ENCODE measurements around the gene CCL28.
A peak's percentile ranks its signal among the peaks of the same experiment; 100 is the strongest.
"Not testable (repeated sequence)": the region's sequence is repeated elsewhere in the genome, so short reads cannot be mapped to it uniquely, and the experiment has no call there.

Gene CCL28

DNA sequence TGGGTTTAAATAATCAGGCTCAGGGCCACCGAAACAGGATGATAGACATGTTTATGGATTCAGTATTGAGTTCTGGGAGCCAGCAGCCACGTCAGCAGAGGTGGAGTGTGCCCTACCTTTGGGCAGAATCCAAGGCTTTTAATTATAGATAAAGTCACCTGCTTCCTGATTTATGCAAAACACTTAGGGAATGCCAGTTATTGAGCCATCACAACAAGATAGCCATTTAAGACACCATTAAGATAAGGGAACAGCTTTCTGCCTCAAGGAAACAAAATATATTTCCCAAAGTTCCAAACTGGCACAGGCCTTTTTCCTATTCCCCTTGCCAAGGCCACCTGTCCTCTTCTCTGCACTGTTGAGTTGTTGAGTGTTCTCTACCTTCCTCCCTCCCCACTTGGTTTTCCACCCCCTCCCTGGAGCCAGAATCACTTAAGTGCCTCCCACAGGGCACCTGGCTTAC, 2.4 kb downstream of the CCL28 start:
- no peak for DNase-seq

DNA sequence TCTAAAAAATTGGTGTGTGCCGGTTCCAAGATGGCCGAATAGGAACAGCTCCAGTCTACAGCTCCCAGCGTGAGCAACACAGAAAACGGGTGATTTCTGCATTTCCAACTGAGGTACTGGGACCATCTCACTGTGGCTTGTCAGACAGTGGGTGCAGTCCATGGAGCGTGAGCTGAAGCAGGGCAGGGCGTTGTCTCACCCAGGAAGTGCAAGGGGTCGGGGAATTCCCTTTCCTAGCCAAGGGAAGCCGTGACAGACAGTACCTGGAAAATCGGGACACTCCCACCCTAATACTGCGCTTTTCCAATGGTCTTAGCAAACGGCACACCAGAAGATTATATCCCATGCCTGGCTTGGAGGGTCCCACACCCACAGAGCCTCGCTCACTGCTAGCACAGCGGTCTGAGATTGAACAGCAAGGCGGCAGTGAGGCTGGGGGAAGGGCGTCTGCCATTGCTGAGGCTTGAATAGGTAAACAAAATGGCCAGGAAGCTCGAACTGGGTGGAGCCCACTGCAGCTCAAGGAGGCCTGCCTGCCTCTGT, 9.6 kb downstream of the CCL28 start:
- DNase-seq: not testable (repeated sequence)

DNA sequence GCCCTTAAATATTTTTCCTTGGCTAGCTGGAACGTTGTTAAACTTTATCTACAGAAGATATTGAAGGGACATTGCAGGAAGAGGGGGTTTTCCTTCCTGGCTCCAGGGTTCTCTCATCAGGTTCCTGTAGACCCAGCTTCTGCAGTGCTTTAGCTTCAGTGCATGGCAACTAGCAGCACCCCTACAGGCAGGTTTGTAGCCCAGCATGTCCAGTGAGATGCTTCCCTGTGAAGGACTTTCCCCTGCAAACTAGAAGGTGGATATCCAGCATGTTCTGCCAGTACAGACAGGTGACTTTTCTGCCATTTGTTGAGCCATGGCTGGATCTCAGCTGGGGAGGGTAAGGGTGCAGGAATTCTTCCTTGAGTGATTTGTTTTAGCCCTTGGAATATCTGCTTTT, 10.4 kb downstream of the CCL28 start:
- DNase-seq: no peak

DNA sequence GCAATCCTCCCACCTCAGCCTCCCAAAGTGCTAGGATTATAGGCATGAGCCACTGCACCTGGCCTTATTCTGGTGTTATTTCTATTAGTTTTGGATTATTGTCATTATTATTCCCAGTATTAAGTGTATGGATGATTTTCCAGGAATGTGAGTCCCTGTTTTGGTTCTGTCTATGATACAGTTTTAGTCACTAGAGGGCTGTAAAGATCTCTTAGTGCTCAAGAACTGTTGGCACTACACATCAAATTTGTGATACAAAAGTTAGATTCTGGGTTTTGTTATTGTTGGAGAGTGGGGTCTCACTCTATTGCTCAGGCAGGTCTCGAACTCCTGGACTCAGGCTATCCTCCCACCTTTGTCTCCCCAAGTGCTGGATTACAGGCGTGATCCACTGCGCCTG, 12.1 kb downstream of the CCL28 start:
- DNase-seq: no peak

DNA sequence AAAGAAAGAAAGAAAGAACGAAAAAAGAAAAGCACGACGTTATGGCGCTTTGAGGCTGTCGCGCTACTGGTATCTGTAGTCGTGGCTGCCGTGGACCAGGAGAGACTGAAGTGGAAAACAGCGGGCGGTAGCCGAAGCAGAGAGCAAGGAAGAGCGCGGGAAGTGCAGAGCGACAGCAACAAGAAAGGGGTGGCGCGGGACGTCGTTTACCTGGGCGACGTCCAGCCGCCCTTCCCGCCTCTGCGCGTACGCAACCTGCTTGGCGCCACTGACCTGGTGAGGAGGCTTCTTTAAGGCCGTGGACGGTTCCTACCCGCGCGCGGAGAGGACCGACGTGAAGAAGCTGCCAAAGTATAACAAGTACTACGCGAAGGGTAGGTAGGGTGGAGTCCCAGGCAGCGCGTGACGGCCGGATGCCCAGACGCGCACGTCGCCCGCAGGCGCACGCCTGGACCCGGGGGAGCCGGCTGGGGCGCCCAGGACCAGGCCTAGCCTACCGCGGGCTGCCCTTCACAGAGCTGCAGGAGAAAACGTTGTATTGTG, 15.4 kb downstream of the CCL28 start:
- no peak for DNase-seq

DNA sequence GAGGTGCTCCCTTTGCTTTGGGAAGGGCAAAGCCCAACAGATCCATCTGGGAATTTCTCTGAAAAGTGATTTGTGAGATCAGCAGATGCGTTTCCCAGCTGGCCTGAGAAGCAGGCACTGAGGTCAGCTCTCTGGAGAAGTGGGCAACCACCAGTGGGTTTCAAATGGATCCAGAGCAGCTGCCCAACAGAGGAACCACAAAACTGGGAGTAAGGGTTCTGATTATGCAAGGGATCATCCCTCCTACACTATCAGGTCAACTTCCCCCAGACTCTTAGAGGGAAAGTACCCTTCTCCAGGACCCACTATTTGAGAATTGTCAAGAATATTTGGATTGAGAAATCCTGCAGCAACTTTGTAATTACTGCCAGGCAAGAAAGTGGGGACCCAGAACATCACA, 21.7 kb downstream of the CCL28 start:
- DNase-seq: no peak

DNA sequence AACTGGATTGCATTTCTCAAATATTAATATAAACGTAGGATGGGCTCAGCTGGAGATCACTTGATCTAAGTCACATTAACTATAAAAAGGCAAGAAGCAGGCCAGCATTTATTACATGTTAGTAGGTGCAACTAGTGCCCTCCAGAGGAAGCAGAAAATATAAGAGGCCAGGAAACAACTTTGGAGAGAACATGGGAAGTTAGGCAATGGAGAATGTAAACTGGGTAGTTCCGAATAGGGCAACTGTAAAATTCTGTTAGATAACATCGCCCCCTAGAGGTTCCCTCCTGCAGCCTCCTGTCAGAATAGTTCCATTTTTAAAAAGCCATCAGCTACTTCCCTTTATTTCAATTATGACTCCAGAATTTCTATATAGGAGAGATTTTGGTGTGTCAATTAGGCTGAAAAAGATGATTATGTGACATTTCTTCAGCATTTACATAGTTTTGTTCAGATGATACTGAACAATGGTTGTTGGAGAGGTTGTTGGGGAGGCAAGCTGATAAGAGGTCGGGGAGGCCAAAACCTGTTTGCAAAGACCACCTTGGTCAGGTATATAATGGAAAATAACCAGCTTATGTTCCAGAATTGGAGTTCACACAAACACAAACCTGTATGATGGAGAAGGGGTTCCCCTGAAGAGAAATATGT, 22.4 kb downstream of the CCL28 start:
- peak; percentile 78 for DNase-seq

DNA sequence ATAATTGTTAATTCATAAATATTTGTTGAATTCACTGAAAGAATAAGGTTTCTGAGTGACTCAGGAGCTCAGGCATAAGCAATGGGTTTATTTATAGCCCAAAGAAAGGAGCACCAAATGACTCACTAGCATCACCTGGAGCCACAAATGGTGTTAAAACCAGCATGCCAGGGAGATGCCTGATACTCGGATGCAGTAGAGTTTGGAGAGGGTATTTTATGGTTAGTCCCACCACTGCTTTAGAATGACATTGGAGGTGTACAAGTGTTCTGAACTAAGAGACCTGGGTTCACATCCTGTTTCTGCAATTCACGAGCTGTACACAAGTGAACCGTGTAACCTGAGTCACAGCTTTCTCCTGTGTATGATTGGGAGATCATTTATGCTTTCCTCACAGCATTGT, 25.2 kb downstream of the CCL28 start:
- DNase-seq: no peak

DNA sequence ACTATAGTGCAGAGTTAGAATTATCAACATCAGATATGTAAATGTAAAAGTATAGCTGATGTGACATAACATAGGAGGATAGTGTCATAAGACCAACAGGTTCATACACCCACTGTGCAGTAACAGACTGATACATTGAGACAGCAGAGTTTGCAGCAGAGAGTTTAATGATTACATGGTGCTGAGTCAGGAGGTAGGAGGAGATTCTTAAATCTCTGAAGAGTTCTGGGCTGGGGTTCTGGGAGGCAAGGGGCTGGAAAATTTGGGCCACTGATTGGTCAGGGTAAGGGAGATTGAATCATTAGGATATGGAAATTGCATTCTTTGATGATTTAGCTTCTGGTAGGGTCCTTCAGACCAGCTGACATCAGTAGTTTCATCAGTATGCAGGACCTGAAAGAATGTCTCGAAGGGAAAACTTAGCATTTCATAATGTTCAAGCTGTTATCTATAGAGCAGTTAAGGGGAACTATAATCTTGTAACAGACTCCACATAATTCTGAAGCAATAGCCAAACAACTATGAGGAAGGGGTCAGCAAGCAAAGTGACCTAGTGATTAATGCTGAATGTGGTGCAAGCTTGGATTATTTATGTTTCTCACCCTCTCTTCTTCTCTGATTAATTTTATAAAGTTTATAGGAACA, 35.6 kb downstream of the CCL28 start:
- no peak for DNase-seq

DNA sequence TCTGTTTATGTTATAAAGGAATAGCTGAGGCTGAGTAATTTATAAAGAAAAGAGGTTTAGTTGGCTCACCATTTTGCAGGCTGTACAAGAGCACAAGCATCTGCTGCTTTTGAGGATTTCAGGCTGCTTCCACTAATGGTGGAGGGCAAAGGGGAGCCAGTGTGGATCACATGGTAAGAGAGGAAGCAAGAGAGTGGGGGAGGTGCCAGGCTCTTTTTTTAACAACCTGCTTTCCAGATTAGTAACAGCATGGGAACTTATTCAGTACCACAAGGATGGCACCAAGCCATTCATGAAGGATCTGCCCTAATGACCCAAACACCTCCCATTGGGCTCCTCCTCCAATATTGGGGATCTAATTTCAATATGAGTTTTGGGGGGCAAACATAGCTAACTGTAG, 40.4 kb downstream of the CCL28 start:
- DNase-seq: no peak

DNA sequence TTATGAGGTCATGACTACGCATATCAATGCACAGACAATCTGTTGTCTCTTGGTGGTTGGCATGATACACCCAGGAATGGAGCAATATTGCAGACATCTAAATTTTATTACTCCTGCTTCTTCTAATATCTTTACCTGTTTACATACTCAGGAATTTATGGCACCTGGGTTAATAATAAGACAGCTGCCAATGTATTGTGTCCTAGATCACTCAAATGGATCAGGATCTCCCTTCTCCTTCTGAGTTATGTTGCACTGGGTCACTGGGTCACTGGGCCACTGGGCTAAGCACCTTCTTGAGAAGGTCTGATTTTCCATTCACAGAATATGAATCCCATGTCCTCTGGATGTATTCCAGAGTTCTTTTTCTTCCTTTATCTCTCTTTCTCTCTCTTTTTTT, 41.8 kb downstream of the CCL28 start:
- no peak for DNase-seq

DNA sequence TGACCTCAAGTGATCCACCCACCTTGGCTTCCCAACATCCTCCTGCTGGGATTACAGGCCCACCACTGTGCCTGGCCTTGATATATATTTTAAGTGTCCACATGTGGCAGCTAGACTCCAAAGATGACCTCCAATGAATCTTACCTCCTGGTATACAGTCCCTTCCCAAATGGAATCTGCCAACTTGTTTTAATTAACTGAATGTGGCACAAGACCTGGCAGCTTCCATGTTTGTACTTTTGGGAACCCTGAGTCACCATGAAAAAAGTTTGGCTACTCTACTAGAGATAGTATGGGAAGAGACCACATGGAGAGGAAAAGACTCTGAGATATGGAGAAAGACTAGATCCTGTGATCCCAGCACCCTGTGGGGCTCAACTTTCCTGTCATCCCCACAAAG, 42.5 kb downstream of the CCL28 start:
- DNase-seq: no peak

DNA sequence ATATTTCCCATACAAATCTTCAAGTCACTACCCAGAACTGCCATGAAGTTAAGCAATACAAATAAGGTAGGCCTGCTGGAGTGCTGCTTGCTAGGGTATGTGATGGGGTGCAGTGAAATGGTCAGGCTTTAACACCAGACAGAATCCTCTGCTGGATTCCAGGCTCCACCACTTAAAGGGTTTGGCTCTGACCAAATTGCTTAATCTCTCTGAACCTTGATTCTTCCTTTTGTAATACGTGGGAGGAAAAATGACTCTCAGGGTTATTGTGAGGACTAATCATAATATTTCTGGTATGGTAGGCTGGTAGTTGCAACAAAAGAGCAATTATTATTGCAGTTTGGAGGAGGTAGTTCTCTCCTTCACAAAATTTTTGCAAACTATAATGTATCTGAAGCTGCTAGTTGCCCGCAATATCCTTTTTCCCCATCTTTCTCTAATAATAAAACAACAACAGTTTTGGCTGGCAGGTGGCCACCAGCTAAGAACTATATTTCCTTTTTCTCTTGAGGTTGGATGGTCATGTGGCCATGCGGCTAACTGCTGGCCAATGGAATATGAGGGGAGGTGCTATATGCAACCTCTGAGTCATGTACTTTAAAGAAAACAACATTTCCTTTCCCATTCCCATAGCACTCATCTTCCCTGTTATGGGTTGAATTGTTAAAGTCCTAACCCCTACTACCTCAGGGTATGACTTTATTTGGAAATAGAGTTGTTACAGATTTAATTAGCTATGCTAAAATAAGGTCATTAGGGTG, 44.1 kb downstream of the CCL28 start:
- DNase-seq: no peak

DNA sequence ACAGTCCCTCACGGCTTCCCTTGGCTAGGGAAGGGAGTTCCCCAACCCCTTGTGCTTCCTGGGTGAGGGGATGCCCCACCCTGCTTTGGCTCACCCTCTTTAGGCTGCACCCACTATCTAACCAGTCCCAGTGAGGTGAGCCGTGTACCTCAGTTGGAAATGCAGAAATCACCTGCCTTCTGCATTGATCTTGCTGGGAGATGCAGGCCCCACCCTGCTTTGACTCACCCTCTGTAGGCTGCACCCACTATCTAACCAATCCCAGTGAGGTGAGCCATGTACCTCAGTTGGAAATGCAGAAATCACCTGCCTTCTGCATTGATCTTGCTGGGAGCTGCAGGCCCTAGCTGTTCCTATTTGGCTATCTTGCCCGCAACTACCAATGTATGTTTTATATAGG, 44.7 kb downstream of the CCL28 start:
- no peak for DNase-seq

DNA sequence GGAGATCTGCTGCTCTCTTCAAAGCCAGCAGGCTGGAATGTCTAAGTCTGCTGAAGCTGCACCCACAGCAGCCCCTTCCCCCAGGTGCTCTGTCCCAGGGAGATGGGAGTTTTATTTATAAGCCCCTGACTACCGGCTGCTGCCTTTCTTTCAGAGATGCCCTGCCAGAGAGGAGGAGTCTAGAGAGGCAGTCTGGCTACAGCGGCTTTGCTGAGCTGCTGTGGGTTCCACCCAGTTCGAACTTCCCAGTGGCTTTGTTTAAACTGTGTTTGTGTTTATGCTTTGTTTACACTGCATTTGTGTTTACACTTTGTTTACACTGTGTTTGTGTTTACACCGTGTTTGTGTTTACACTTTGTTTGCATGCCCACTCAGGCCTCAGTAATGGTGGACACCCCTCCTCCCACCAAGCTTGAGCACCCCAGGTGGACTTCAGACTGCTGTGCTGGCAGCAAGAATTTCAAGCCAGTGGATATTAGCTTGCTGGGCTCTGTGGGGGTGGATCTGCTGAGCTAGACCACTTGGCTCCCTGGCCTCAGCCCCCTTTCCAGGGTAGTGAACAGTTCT, 45.4 kb downstream of the CCL28 start:
- not testable (repeated sequence) for DNase-seq

DNA sequence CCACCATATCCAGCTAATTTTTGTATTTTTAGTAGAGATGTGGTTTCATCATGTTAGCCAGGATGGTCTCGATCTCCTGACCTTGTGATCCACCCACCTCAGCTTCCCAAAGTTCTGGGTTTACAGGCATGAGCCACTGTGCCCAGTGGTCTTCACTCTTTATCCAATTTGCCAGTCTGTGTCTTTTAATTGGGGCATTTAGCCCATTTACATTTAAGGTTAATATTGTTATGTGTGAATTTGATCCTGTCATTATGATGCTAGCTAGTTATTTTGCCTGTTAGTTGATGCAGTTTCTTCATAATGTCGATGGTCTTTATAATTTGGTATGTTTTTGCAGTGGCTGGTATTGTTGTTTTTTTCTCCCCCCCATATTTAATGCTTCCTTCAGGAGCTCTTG, 47.0 kb downstream of the CCL28 start:
- DNase-seq: not testable (repeated sequence)

DNA sequence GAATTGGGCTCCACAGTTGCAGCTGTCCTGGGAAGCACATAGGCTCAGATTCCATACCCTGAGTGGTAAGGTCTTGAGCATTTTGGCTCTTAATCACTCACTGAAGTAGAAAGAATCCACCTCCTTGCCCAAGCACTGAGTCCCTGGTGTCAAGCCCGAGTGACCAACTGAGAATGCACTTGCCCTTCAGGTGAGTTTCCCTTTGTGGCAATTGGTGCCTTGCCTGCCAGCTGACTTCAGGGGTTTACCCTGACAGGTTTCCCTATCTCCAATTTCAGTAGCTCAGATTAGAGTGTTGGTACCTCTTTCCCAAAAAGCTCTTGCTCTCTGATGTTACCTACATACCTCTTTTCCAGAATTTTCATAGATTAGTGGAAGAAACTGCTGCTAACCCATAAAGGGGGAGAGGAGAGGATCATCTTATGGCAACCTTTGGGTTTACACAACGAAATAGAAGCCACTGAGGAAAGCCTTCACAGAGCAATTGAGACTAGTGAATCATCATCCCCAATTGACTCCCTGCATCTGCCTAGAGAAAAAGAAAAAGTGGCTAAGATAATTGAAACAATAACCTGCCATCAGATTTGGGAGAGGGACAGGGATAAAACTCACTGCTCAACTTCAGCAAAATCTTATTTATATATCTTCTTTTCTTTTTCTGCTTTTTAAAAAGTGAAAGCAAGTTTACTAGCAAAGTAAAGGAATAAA, 48.6 kb downstream of the CCL28 start:
- DNase-seq: no peak

DNA sequence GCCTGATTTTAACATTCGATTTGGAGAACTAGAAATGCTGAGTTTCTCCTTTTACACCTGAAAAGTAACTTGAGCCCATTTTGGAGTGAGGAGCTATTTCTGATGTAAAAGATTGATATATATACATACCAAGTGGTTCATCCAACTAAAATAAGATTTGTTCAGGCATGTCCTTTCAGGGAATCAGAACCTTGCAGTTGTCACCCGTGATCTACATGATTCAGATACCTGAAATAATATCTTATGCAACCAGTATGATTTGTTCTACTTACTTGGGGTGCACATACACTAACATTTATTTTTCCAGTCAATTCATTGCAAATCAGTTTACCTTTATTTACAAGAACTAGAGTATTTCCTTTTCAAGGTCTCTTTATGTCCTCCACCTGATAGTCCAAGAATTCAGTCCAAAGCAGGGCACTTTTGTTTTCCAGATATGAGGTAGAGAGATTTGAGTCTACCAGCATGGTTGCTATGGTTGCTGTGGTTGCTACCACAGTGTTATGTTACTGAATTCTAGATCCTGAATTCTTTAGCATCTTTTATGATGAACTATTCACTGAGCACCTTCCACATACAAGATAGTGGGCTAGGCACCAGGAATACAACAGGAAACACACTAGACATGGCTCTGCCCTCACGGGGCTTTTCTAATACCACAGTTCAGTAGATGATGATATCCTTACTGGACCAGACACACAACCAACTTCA, 49.3 kb downstream of the CCL28 start:
- DNase-seq: no peak

DNA sequence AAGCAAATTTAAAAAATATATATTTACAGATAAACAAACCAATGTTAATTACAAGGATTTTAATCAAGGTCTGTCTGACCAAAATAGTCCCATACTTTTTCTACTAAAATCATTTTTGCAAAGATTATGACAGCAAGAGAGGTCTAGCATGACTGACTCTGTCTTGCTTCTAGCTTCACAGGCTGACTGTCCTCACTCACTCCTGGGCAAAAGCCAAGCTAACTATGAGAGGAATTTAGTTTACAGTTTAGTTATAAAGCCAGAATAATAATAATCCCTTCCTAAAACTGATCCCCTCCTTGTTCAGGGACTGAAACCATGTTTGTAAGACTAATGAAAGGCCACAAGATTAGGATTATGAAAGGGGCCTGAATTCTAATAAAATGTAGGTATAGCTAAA, 53.5 kb downstream of the CCL28 start:
- no peak for DNase-seq

DNA sequence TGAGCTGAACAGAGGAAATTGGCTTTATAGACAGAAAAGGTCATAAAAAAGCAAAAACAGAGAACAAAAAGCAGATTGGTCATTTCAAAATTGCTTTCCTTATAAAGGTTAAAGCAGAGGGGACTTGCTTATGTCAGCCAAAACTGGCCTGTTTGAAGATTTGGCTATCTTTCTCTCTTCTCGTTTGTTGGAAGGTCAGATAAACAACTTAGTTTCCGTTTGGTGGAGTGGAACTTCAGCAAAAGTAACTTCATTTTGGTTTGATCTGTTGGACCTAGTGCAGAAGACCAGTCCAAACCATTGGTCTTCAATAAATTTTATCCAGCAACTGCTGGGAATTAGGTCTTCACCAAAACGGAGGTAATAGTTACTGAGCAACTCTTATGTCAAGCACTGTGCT, 53.9 kb downstream of the CCL28 start:
- no peak for DNase-seq

DNA sequence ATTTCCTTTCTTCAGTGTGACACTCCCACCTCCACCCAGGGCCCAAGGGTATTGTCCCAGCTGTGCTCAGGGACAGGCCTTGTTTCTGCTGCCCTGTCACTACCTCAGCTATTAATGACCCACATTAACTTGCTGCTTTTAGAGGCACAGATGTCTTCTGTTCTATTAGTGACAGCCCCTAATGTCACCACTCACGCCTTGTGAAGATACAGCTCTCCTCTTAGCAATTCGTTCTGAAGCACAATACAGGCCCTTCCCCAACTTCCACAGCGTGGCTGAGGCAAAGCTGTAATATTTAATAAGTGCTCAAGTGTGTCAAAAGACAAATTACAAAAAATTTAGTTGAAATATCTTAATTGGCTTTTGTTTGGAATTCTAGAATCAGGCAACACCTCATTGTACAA, 54.3 kb downstream of the CCL28 start:
- no peak for DNase-seq

DNA sequence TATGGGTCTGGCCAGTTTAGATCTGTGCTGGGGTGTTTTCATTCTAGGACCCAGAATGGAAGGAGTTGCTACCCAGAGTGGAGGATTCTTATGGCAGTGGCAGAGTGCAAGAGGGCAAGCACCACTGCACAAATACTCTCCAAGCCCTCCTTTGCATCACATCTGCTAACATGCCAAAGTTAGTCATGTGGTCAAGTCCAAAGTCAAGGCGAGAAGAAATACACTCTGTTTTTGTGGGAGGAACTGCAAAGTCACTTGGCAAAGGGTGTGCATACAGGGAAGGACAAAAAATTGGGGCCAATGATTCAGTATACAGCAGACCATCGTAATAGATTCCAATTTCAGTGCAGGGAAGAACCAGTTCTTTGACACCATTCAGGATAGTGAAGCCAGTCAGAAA, 55.1 kb downstream of the CCL28 start:
- no peak for DNase-seq

Data from NCI-H774 (cell line).